ENCODE data around the gene CARNS1. TPM values are rescaled to one million over a fixed set of nuclear protein-coding genes. Genes with fewer than 3 reads are reported as not detected.
"Not testable (repeated sequence)": the region's sequence is repeated elsewhere in the genome, so short reads cannot be mapped to it uniquely, and the experiment has no call there.

CARNS1 gene
- total RNA-seq, 1 experiment from 2014 or later = 1.3 TPM

GRCh38 chr11:67402192-67402839, 13.2 kb upstream of the CARNS1 start:
- Mint-ChIP-seq H3K36me3 (peaks cover 13% of the 10 kb centered on the region), H3K4me1 (peaks cover 33% of the 10 kb centered on the region), H3K4me3 (peak overlapping the region; percentile 43), H3K27ac (peak overlapping the region; percentile 78)
- H3K27me3 Mint-ChIP-seq (ENCODE audit: low read depth); DNase-seq (ENCODE audit: low spot score); H3K9me3 Mint-ChIP-seq: not testable (repeated sequence)
- POLR2A ChIA-PET = interaction anchor here (0.6 to 2.2 kb wide), 12 partner anchors 10 to 66 kb away, joined by 3 to 21 read pairs (median 6); partner anchors contain the start of genes PTPRCAP, RAD9A, RPS6KB2 and TMEM134
- ATAC-seq = peak; percentile 1; the same call in 1 of the 2 replicates
- CTCF ChIA-PET = interaction anchor here (0.6 to 3.9 kb wide), 43 partner anchors 9 to 284 kb away, joined by 3 to 112 read pairs (median 7); partner anchors contain the start of genes AIP, ANKRD13D, CLCF1 and CORO1B

DNA sequence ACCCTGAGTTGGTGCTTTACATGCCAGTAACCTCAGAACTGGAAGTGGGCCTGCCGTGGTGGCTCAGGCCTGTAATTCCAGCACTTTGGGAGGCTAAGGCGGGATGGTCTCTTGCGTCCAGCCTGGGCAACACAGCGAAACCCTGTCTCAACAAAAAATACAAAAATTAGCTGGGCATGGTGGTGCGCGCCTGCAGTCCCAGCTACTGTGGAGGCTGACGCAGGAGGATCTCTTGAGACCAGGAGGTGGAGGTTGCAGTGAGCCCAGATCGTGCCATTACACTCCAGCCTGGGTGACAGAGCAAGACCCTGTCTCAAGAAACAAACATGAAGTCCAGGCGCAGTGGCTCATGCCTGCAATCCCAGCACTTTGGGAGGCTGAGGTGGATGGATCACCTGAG, 12.4 kb upstream of the CARNS1 start:
- H3K27me3 Mint-ChIP-seq (ENCODE audit: low read depth); H3K27ac Mint-ChIP-seq; DNase-seq (ENCODE audit: low spot score); H3K4me3 Mint-ChIP-seq; H3K36me3 Mint-ChIP-seq; H3K9me3 Mint-ChIP-seq; POLR2A ChIA-PET; ATAC-seq: not testable (repeated sequence)
- H3K4me1 Mint-ChIP-seq = peaks cover 26% of the 10 kb centered on the region
- CTCF ChIA-PET = interaction anchor here (0.8 to 3.9 kb wide), 6 partner anchors 11 to 57 kb away, joined by 3 to 45 read pairs (median 16); partner anchors contain the start of genes RAD9A and RPS6KB2

DNA sequence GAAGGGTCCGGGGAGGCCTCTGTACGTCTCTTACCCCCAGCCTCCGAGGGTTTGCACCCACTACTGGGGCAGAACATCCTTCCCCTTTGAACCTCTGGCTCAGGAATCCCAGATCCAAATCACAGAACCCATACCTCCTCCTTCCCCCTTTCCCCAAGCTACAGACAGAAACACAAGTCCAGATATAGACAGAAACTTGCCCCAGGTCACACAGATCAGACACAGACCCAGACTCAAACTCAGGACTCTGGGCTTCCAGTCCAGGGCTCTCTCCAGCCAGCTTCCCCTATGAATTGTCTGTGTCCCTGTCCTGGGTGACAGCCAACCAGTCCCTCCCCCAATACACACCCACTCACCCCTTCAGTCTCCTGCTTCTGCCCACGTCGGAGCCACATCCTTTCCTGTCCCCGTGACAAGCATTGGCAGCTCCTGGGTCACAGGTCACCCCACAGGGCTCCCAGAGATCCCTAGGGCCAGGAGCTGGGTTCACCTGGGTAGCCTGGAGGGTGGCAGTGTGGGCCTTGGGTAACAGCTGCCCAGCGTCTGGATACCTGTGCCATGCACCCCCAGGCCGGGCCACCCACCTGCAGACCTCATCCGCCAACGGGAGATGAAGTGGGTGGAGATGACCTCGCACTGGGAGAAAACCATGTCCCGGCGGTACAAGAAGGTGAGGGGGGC, 10.8 kb upstream of the CARNS1 start:
- ChIA-PET POLR2A (interaction anchor here (0.7 kb wide), 1 partner anchor 9 kb away, joined by 3 read pairs; no protein-coding TSS in a partner anchor), CTCF (interaction anchor here (3.9 kb wide), 1 partner anchor 15 kb away, joined by 45 read pairs; no protein-coding TSS in a partner anchor)
- DNase-seq (ENCODE audit: low spot score) = no peak

DNA sequence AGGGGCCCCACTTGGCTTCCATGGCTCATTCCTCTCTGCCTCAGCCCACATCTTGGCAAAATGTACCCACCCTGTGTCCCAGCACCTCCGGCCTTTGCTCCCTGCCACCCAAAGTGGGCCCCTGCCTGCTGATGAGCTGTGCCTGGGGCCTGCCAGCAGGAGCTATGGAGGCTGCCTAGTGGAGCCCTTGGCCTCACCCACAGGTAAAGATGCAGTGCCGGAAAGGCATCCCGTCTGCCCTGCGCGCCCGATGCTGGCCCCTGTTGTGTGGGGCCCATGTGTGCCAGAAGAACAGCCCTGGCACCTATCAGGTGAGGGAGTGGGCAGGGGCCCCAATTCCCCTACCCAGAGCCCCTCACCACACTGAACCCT, 10.3 kb upstream of the CARNS1 start:
- H3K9me3 Mint-ChIP-seq = no peaks in the 10 kb centered on the region
- POLR2A ChIA-PET = no interaction called here
- peaks cover 8% of the 10 kb centered on the region; the same call in 1 of the 2 replicates for H3K27me3 Mint-ChIP-seq (ENCODE audit: low read depth)
- H3K27ac Mint-ChIP-seq = no peak overlapping the region
- no peak for DNase-seq (ENCODE audit: low spot score)
- TF ChIP-seq CREM (CRISPR knock-in tag; IDR thresholded peaks at IDR 0.05) (no peak), GRHL2 (CRISPR knock-in tag; IDR thresholded peaks at IDR 0.05; ENCODE audit: insufficient replicate concordance, severe bottlenecking) (no peak), RORB (CRISPR knock-in tag; IDR thresholded peaks at IDR 0.05) (no peak), PRRX2 (CRISPR knock-in tag; IDR thresholded peaks at IDR 0.05) (no peak), RELA (CRISPR knock-in tag; IDR thresholded peaks at IDR 0.05; ENCODE audit: borderline replicate concordance) (no peak), E2F4 (CRISPR knock-in tag; IDR thresholded peaks at IDR 0.05; ENCODE audit: borderline replicate concordance, low read depth) (no peak), NFE2L1 (CRISPR knock-in tag; IDR thresholded peaks at IDR 0.05) (no peak), ZBTB21 (CRISPR knock-in tag; IDR thresholded peaks at IDR 0.05; ENCODE audit: borderline replicate concordance) (no peak), ZNF317 (CRISPR knock-in tag; IDR thresholded peaks at IDR 0.05; ENCODE audit: borderline replicate concordance, low read depth) (no peak), CTCF (IDR thresholded peaks at IDR 0.05) (no peak), ZNF121 (CRISPR knock-in tag; IDR thresholded peaks at IDR 0.05) (no peak)
- TF ChIP-seq, protein P1, sequence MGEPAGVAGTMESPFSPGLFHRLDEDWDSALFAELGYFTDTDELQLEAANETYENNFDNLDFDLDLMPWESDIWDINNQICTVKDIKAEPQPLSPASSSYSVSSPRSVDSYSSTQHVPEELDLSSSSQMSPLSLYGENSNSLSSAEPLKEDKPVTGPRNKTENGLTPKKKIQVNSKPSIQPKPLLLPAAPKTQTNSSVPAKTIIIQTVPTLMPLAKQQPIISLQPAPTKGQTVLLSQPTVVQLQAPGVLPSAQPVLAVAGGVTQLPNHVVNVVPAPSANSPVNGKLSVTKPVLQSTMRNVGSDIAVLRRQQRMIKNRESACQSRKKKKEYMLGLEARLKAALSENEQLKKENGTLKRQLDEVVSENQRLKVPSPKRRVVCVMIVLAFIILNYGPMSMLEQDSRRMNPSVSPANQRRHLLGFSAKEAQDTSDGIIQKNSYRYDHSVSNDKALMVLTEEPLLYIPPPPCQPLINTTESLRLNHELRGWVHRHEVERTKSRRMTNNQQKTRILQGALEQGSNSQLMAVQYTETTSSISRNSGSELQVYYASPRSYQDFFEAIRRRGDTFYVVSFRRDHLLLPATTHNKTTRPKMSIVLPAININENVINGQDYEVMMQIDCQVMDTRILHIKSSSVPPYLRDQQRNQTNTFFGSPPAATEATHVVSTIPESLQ (CRISPR knock-in tag; IDR thresholded peaks at IDR 0.05) = no peak
- TF ChIP-seq, protein P2, sequence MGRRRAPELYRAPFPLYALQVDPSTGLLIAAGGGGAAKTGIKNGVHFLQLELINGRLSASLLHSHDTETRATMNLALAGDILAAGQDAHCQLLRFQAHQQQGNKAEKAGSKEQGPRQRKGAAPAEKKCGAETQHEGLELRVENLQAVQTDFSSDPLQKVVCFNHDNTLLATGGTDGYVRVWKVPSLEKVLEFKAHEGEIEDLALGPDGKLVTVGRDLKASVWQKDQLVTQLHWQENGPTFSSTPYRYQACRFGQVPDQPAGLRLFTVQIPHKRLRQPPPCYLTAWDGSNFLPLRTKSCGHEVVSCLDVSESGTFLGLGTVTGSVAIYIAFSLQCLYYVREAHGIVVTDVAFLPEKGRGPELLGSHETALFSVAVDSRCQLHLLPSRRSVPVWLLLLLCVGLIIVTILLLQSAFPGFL (CRISPR knock-in tag; IDR thresholded peaks at IDR 0.05; ENCODE audit: borderline replicate concordance) = no peak
- TF ChIP-seq, protein P3, sequence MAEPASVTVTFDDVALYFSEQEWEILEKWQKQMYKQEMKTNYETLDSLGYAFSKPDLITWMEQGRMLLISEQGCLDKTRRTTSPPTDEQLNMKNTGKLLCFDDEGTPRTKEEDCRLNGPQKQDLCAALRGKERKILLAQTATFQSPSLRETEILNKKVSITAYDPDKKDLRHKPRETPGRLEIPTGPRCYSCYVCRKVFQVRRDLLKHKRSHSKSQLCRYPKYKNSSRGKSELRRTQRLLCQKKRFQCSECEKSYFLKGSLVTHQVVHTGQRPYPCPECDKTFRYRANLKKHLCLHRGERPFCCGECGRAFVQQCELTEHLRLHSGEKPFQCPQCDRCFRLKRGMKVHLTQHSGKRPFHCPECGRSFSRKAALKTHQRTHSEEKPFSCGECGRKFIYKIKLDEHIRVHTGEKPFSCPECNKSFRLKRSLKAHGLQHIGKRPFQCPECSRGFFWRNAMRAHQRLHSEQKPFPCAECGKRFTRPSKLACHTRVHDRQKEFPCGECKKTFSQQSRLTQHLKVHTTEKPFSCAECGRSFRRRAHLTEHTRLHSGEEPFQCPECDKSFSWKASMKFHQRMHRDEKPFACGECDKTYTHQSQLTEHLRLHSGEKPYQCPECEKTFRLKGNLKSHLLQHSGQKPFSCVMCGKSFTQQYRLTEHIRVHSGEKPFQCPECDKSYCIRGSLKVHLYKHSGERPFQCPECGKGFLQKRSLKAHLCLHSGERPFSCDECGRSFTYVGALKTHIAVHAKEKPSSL (CRISPR knock-in tag; conservative IDR thresholded peaks at IDR 0.05) = no peak
- TF ChIP-seq, protein P4, sequence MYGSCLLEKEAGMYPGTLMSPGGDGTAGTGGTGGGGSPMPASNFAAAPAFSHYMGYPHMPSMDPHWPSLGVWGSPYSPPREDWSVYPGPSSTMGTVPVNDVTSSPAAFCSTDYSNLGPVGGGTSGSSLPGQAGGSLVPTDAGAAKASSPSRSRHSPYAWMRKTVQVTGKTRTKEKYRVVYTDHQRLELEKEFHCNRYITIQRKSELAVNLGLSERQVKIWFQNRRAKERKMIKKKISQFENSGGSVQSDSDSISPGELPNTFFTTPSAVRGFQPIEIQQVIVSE (CRISPR knock-in tag; IDR thresholded peaks at IDR 0.05; ENCODE audit: borderline replicate concordance) = no peak
- no peaks in the 10 kb centered on the region for H3K36me3 Mint-ChIP-seq
- CTCF ChIA-PET = no interaction called here
- H3K4me1 Mint-ChIP-seq = peaks cover 21% of the 10 kb centered on the region
- ATAC-seq = no peak
- H3K4me3 Mint-ChIP-seq = no peak overlapping the region

More for the DNA sequence above, 10.8 kb upstream of the CARNS1 start:
- no peaks in the 10 kb centered on the region for H3K9me3 Mint-ChIP-seq
- no peak overlapping the region for H3K4me3 Mint-ChIP-seq
- no peaks in the 10 kb centered on the region for H3K36me3 Mint-ChIP-seq
- peaks cover 18% of the 10 kb centered on the region for H3K4me1 Mint-ChIP-seq
- peaks cover 8% of the 10 kb centered on the region; the same call in 1 of the 2 replicates for H3K27me3 Mint-ChIP-seq (ENCODE audit: low read depth)
- no peak for ATAC-seq
- no peak for TF ChIP-seq ESRRA (CRISPR knock-in tag; IDR thresholded peaks at IDR 0.05; ENCODE audit: borderline replicate concordance)
- H3K27ac Mint-ChIP-seq = 0 out of 2 replicates have a peak overlapping the region, but pooled peaks have one; percentile 70

All from WTC11 (cell line).